ENCODE measurements around the gene COL9A2.

Gene COL9A2

DNA sequence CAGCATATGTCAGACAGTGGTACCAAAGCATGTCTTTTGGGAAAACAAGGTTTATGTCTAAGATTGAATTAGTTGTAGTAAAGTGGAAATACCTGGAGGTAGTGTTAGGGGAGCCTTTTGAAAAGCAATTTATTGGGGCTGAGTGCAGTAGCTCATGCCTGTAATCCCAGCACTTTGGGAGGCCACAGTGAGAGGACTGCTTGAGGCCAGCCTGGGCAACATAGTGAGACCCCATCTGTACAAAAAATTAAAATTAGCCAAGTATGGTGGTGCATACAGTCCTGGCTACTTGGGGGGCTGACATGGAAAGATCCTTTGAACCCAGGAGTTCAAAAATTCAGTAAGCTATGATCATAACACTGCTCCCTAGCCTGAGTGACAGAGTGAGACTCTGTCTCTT, 51.8 kb downstream of the COL9A2 start:
- in situ Hi-C loops (cut with MboI; ENCODE audit: low sequenced_read_pairs) = no loop called here

DNA sequence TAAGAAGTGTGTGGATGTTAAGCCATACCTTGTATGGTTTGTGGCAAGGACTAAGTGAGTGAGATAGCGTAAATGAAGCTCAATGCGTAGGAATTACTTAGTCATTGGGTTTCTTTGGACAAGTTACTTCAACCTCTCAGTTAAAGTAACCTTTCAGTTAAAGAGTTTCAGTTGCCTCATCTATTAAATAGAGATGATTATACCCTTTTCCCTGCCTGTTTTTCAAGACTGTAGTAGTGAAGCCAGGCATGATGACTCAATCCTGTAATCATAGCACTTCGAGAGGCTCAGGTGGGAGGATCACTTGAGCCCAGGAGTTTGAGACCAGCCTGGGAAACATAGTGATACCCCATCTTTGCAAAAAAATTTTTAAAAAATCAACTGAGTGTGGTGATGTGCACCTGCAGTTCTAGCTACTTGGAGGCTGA, 52.7 kb downstream of the COL9A2 start:
- in situ Hi-C loops (cut with MboI; ENCODE audit: low sequenced_read_pairs) = no loop called here

DNA sequence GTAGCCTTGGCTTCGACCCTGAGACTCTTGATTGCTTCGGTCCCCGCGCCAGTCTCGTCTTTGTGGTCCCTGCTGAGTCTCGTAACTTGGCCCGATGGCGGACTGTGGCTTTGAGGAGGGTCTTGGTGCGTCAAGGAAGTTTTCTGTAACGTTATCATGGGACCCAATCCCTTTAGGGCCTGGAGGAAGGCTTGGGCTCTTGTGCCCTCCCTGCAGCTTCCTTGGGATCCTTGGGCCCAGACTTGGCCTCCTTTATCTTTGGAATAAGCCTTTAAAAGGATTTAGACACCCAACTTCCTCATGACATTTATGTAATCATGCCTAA, 58.7 kb downstream of the COL9A2 start:
- in situ Hi-C loops (cut with MboI; ENCODE audit: low sequenced_read_pairs) = no loop called here

DNA sequence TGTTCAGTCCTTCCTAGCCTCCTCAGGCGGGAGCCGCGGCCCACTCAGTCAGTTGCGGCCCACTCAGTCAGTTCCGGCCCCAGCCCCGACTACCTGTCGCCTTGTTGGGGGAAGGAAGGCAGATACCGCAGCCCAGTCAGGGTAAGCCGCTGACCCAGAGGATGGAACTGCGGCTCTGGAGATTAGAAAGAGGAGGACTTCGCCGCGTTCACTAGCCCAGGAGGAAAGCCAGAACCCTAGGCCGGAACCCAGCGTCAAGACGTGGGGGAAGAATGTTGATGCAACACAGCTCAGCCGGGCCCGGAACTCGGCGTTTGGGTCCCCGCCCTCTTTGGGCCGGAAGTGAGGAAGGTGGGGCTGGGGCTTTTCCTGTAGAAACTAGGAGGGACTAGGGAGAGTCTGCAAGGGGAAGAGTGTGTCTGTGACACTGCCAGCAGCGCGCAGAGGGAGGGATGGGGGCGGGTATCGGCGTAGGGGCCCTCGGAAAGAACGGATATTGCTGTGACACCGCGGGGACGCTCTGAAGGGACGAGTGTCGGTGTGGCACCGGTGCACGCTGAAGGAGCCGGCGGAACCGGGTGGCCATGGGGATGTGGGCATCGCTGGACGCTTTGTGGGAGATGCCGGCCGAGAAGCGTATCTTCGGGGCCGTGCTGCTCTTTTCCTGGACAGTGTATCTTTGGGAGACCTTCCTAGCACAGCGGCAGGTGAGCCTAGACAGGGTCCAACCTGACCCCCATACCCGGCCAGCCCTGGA, 59.2 kb downstream of the COL9A2 start, which contains the start of gene ZMPSTE24:
Gene ZMPSTE24, plus strand, starts transcription at position 549 of the 757 bp plus-strand sequence. Its CDS starts 36 bp downstream, at position 585.
- in situ Hi-C loops (cut with MboI; ENCODE audit: low sequenced_read_pairs) = no loop called here

DNA sequence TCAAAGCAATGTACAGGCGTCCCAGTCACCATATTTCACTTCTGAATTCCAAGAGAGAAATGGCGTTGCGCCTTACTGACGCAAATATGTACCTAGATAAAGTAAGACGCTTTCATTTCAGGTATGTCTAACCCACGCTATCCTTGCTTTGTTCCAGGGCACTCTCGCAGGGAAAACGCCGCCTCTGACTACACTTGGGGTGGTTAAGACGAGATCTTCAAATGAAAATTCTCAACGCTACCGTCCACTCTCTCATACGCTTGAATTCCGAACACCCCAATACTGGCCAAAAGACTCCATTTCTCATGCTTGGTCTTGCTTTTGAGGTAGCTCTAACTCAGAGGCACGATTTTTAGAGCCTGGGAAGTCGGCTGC, 59.8 kb downstream of the COL9A2 start:
- in situ Hi-C loops (cut with MboI; ENCODE audit: low sequenced_read_pairs) = no loop called here

DNA sequence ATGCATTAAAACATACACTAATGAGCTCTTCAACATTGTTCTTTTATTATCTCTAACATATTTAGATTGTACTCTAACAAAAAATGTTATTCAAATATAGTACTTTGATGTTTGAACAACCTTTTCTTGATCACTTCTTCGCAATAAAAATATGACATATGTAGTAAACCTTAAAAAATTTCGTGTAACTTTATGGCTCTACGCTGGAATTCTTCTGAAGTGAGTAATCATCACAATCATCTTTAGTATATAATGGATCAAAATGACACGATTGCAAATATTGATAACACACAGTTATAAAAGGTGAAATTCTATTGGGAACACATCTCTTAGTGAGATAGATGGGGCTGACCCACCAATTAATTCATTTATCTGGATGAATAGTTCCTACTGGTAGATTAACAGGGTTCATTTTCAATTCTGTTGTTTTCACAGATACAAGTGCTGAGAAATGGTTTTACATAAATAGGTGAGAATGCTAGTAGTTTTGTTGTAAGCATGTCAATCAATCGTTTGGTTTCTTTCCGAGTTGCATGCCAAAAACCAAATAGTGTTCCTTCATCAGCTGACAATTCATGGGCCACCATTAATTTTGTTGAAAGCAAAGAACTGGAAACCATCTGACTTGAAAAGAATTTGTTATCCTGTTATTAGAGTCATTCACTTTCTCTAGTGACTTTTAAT, 60.5 kb downstream of the COL9A2 start:
- in situ Hi-C loops (cut with MboI; ENCODE audit: low sequenced_read_pairs) = no loop called here

DNA sequence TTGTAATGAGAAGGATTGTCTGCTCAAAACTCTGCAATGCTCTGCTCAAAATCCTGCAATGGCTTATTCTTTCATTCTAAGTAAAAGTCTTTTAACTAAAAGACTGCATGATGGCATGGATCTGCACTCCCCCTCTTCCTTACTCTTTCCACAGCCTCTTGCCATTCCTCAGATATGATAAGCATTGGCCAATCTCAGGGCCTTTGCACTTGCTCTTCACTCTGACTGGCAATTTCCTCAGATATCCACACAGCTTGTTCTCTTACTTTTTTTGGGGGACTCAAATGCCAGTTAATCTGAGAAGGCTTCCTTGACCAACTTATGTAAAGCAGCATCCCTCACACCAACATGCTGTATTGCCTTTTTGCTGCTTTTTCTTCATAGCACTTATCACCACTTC, 61.9 kb downstream of the COL9A2 start:
- in situ Hi-C loops (cut with MboI; ENCODE audit: low sequenced_read_pairs) = no loop called here

DNA sequence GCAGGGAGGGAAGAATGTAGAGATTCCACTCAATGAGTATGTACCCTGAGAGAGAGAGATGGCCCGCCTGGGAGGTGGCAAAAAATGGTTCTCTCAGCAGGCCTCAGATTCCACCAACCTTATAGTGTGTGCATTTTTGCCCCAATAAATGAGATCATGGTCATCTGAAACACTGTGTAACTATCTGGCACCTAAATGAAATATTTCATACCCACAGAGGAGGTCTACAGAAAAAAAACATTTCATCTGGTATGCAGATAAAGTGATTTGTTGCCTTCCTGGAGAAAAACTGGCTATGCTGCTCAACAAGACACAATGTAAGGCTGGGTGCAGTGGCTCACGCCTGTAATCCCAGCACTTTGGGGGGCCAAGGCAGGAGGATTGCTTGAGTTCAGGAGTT, 64.5 kb downstream of the COL9A2 start:
- in situ Hi-C loops (cut with MboI; ENCODE audit: low sequenced_read_pairs) = no loop called here

DNA sequence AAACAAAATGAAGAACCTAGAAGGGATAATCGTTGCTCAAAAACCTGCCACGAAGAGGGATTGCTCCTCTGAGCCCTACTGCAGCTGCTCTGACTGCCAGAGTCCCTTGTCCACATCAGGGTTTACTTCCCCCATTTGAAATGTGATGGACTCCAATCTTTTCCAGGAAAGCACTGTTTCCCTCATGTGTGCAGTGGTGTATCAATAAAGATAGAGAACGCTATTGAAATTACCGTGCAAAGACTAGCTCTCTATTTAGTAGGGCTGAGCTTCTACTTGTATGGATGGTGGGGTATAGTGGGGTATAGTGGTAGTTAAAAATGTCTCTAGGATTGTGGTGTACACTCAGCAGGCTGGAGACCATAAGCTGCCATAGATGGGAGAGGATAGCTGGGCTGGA, 65.6 kb downstream of the COL9A2 start:
- in situ Hi-C loops (cut with MboI; ENCODE audit: low sequenced_read_pairs) = no loop called here

All from HL-60/S4 treated with phorbol 12-myristate 13-acetate at 8.2 ng/mL for 4 days and 3 days (cell line).